HG03108 (cell line): ENCODE results near the gene B3GAT3.
A peak's percentile ranks its signal among the peaks of the same experiment; 100 is the strongest.
"Not testable (repeated sequence)": the region's sequence is repeated elsewhere in the genome, so short reads cannot be mapped to it uniquely, and the experiment has no call there.

ENCODE experiments used
- ATAC-seq: cut with Tn5 transposase; IDR thresholded peaks from one replicate; pipeline ENCODE4 v1.9.1; 2021; ENCODE audit warnings: moderate library complexity; ENCODE audit not compliant: unreplicated experiment

B3GAT3 gene

DNA sequence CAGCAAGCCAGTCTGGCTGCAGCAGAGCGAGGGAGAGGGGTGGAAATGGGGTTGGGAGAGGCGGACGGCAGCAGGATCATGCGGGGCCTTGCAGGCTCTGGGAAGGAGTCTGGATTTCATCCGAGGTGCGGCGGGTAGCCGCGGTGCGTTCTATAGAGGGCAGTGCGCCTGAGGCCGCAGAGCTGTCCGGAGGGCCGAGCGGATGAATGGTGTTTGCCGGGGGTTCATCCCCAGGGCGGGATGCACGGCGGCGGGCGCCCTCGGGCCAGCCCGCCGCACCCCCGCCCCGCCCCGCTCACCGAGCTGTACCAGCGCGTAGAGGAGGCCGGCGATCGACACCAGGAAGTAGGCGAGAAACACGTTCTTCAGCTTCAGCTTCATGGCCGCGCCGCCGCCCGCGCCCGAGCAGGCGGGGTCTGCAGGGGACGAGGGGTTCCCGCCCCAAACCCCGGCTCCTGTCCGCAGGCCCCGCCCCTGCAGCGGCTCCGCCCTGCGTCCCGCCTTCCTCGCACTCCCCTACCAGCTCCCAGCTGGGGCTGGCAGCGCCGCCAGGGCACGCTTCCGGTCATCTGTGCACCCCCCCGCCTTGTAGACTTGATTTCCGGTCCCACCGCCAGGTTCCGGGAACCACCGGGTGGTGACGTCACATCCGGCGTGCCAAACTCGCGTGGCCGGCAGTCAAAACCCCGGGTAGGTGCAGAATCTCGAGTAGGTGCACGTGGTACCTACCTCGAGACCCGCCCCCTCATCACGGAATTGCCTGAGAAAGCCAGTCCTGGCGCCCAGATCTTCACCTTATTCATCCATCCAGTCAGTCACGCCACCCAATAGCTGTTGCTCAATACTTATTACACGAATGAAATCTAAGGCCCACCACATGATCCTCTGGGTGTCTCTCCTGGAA is at the start of gene B3GAT3:
Gene B3GAT3, minus strand, starts transcription at position 420 of the 904 bp plus-strand sequence. Its CDS starts 39 bp downstream, at position 381.
- peak; percentile 97 for ATAC-seq

- ATAC-seq = peak; percentile 5
Measured at GRCh38 chr11:62671236-62671607, 49.4 kb upstream of the B3GAT3 start.

DNA sequence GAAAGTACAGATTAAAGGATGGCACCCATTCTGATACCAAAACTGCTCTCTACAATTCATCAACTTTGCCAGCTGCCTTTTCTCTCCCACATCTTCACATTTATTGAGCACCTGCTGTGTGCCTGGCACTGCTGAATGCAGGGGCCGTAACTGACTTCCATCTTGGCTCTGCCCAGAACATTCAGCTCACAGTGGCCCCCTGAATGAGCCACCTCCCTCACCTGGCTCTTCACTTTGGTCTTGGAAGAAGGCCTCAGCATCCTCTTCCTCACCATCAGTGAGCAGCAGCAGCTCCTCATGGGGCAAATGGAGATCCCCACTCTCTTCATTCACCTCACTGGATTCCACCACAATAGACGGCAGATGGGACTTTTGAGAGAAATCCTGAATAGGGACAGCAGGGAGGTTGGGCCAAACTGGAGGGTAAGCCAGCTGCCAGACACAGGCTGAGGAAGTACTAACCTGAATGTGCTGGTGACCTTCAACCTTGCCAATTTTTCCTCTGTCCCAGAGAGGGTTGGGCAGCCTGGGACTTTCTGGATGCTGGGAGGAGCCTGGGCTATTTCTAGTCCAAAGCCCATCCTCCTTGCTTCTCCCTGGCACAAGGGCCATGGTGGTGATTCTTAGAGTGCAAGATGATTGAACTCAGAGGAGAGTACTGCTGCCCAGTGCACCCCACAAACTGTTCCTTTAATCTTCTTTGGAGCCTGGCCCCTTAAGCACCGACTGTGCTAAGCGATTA is 47.8 kb upstream of the B3GAT3 start:
- ATAC-seq = no peak

GRCh38 chr11:62667460-62667859 is 45.7 kb upstream of the B3GAT3 start:
- ATAC-seq = no peak

DNA sequence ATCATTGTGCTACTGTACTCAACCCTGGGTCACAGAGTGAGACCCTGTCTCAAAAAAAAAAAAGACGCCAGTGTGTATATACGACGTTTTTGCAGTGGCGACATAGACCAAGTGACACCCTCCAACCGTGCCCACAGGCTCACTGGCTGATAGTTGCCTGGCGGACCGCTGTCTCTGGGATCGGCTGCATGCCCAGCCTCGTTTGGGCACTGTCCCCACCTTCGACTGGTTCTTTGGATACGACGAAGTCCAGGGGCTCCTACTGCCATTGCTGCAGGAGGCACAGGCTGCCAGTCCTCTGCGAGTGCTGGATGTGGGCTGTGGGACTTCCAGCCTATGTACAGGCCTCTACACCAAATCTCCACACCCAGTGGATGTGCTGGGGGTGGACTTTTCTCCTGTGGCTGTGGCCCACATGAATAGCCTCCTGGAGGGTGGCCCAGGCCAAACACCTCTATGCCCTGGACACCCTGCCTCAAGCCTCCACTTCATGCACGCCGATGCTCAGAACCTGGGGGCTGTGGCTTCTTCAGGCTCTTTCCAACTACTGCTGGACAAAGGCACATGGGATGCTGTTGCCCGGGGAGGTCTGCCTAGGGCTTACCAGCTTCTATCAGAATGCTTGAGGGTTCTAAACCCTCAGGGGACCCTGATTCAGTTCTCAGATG is 44.6 kb upstream of the B3GAT3 start:
- no peak for ATAC-seq

DNA sequence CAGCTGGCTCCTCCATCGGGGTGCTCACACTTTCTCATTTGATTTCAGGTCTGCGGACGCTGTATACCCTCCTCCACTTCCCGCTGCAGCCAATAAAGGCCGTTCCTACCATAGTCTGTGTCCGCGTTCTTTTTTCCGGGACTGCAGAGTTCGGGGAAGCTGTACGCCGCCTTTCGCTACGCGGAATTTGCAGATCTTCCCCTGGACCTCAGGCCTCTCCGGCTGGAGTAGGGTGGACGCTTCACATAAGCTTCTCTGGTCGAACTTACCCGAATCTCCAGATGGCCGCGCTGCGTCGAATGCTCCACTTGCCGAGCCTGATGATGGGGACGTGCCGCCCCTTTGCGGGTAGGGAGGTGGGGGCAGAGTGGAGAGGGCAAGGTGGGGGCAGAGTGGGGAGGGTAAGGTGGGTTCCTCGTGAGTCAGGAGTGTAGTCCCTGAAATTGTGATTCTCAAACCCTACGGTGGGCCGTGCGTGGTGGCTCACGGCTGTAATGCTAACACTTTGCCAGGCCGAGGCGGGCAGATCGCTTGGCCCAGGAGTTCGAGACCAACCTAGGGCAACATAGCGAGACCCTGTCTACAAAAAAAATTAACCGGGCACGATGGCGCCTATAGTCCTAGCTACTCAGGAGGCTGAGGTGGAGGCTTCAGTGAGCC is 43.9 kb upstream of the B3GAT3 start:
- ATAC-seq = peak; percentile 20

GRCh38 chr11:62665075-62665598 is 43.4 kb upstream of the B3GAT3 start, which contains the start of the genes C11orf98 and CSKMT:
Gene C11orf98 (minus strand): TSS chr11:62665210. CDS start chr11:62665169, 41 bp downstream.
Gene CSKMT (plus strand): TSS chr11:62665312. CDS start chr11:62665880, 568 bp downstream.
- peak; percentile 75 for ATAC-seq

- peak; percentile 25 for ATAC-seq
Measured at GRCh38 chr11:62664405-62665074, 42.8 kb upstream of the B3GAT3 start.

- no peak for ATAC-seq
Measured at GRCh38 chr11:62656796-62657429, 35.1 kb upstream of the B3GAT3 start.

- no peak for ATAC-seq
Measured at GRCh38 chr11:62654297-62654696, 32.5 kb upstream of the B3GAT3 start.

- ATAC-seq = no peak
Measured at GRCh38 chr11:62652161-62653006, 30.6 kb upstream of the B3GAT3 start.

DNA sequence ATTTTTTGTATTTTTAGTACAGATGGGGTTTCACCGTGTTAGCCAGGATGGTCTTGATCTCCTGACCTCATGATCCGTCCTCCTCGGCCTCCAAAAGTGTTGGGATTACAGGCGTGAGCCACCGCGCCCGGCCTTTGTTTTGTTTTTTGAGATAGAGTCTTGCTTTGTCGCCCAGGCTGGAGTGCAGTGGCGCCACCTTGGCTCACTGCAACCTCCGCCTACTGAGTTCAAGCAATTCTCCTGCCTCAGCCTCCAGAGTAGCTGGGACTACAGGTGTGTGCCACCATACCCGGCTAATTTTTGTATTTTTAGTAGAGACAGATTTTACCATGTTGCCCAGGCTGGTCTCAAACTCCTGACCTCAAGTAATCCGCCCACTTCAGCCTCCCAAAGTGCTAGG is 28.5 kb upstream of the B3GAT3 start:
- not testable (repeated sequence) for ATAC-seq

DNA sequence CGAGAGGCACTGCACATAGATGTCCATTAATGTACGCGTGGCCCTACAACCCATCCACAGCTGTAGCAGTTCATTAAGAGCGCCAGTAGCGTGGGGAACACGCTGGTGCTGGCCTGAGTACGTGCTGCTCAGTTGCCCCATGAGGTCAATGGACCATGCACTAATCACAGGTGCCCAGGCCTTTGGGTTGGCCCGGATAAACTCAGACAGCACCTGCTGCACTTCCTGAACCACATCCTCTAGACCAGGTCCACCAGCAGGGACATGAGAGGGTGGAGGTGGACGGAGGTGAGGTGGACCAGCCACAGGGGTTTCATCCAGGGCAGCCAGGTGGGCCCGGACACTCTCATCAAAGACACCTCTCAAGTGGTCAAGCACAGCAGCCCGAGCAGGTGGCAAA is 27.7 kb upstream of the B3GAT3 start:
- ATAC-seq = no peak

GRCh38 chr11:62648967-62649364 is 27.2 kb upstream of the B3GAT3 start:
- ATAC-seq = no peak

GRCh38 chr11:62648185-62648966 is 26.6 kb upstream of the B3GAT3 start:
- no peak for ATAC-seq

DNA sequence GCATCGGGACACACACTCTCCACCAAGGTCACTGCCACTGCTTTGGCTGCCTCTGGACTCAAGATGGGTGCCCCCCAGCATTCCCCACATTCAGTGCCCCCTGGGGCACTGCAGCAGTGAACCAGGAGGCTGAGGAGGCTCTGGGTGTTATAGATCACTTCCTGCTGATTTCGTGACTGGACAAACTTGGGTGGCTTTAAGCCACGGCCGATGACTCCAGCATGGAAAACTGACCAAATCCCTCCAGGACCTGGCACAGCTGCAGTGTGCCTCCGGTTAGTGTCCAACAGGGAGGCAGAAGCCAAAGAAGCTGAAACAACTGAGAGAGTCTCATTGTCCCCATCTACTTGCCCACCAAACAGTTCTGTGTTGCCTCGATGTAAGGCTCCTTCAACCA is 25.8 kb upstream of the B3GAT3 start:
- ATAC-seq = no peak

DNA sequence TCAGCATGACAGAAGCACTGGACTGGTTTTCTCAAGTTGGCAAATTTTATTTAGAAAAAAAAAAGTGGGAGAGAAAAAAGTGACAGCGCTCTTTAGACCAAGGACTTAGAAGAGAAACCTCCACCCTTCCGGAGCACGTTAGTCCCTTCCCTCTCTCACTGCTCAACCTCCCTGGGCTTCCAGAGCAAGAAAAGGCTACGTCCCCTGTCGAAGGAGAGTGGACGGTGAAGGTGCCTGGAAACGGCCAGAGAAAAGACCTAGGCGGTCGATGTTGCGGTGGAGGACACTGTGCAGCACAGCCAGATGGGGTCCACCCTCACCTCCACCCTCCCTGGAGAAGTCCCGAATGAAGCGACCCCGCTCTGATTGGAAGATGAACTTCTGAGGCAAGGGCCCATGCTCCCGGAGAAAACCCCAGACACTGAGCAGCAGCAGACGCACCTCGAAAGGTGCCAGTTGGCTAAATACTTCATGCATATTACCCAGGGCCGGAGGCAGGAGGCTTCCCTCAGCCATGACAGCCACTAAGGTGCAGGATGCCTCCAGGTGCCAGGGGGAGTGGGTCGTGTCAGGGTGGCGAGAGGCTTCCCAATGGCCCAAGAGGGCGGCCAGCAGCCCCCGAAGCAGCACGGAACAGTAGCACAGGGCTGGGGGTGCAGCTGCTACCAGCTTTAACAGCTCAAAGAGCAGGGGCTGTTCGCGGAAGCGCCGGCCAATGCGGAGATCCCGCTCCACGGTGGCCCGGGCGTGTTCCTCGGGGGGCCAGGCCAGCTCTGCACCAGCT is 25.2 kb upstream of the B3GAT3 start:
- ATAC-seq = no peak
